HEK293T (cell line): ENCODE results near the gene TLCD1.

Experiments
- ARNT ChIP-seq: fragments of 450-650 bp; IDR thresholded peaks from 2 replicates; pipeline ENCODE4 v1.6.1; 2017; ENCODE audit warnings: mild to moderate bottlenecking
- BHLHE40 ChIP-seq: fragments of 450-650 bp; IDR thresholded peaks from 2 replicates; pipeline ENCODE4 v1.6.1; 2016; ENCODE audit warnings: mild to moderate bottlenecking, moderate library complexity, borderline replicate concordance
- ELF4 ChIP-seq: fragments of 450-650 bp; IDR thresholded peaks from 2 replicates; pipeline ENCODE4 v1.6.1; 2017; ENCODE audit warnings: antibody characterized with exemption
- FOXA1 ChIP-seq: fragments of 450-650 bp; IDR thresholded peaks from 2 replicates; pipeline ENCODE4 v1.6.1; 2016; ENCODE audit warnings: mild to moderate bottlenecking
- FOXK2 ChIP-seq: fragments of 450-650 bp; IDR thresholded peaks from 2 replicates; pipeline ENCODE4 v1.6.1; 2016; ENCODE audit warnings: mild to moderate bottlenecking
- HDGF ChIP-seq: fragments of 450-650 bp; IDR thresholded peaks from 2 replicates; pipeline ENCODE4 v1.6.1; 2017; ENCODE audit warnings: antibody characterized with exemption, borderline replicate concordance
- SP1 ChIP-seq: fragments of 450-650 bp; IDR thresholded peaks from 2 replicates; pipeline ENCODE4 v1.6.1; 2017
- SUZ12 ChIP-seq: fragments of 450-650 bp; IDR thresholded peaks from 2 replicates; pipeline ENCODE4 v1.6.1; 2016; ENCODE audit warnings: mild to moderate bottlenecking
- TARDBP ChIP-seq: fragments of 450-650 bp; IDR thresholded peaks from 2 replicates; pipeline ENCODE4 v1.6.1; 2016
- ZNF384 ChIP-seq: fragments of 450-650 bp; IDR thresholded peaks from 2 replicates; pipeline ENCODE4 v1.6.1; 2016
- TF ChIP-seq, protein P1 (sequence below): fragments of 450-650 bp; IDR thresholded peaks from 2 replicates; pipeline ENCODE4 v1.6.1; 2016

DNA sequence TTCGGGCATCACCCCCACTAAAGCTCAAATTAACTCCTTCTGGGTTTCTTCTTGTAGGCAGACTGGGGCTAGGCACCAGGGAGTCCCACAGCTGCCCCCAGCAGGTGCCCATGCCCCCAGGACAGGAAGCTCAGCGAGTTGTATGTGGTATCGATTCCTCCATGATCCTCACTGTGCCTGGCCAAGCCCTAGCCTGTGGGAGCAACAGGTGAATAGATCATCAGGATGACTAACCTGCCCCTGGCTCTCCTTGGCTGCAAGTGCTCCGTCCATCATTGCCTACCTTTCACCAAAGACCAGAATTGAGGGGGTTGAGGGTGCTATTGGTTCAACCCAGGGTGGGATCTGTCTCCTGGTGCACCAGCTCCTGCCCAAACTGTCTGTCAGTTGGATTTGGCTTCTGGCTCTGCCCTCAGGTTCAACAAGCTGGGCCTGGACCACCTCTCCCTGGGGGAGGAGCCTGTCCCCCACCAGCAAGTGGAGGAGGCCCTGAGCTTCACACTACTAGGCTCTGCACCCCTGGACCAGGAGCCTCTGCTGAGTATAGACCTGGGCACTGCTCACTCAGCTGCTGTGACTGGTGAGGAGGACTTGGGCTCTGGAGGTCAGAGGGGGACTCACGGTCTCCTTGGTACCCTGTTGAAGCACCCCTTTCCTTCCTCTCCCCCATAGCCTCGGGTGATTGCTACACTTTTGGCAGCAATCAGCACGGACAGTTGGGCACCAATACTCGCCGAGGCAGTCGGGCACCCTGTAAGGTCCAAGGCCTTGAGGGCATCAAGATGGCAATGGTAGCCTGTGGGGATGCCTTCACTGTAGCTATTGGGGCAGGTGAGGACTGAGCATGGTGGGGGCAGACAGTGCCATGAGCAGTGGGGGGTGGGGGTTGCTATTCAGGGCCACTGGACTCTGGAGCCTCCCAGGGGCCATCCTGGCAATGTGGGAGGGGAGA lies 14.6 kb upstream of the TLCD1 start:
- TF ChIP-seq BHLHE40 (no peak), ELF4 (no peak), ARNT (no peak), ZNF384 (no peak), HDGF (no peak), FOXA1 (no peak), SUZ12 (no peak), SP1 (no peak), FOXK2 (no peak), TARDBP (no peak)
- TF ChIP-seq, protein P1, sequence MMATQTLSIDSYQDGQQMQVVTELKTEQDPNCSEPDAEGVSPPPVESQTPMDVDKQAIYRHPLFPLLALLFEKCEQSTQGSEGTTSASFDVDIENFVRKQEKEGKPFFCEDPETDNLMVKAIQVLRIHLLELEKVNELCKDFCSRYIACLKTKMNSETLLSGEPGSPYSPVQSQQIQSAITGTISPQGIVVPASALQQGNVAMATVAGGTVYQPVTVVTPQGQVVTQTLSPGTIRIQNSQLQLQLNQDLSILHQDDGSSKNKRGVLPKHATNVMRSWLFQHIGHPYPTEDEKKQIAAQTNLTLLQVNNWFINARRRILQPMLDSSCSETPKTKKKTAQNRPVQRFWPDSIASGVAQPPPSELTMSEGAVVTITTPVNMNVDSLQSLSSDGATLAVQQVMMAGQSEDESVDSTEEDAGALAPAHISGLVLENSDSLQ = no peak
